A549 (cell line): ENCODE results near the gene TSPO2.

ENCODE experiments used
- CHD4 ChIP-seq: fragments of 200-600 bp; sonication (generic); IDR thresholded peaks from 2 replicates; pipeline ENCODE4 v1.6.1; 2016; ENCODE audit warnings: antibody characterized with exemption, mild to moderate bottlenecking, borderline replicate concordance
- HES2 ChIP-seq: fragments of >200 bp; sonication (Bioruptor Twin); formaldehyde crosslinking; IDR thresholded peaks from 2 replicates; pipeline ENCODE4 v1.6.1; 2016
- JUN ChIP-seq, 2 experiments: fragments of >200 bp; sonication (Bioruptor Twin); formaldehyde crosslinking; IDR thresholded peaks; 2 replicates in 1 of 2; 3 replicates in 1 of 2; pipeline ENCODE4 v1.6.1; 2016 to 2017
- MAFK ChIP-seq: fragments of 450-650 bp; IDR thresholded peaks from 2 replicates; pipeline ENCODE4 v1.6.1; 2014; ENCODE audit not compliant: partially characterized antibody
- MYC ChIP-seq: IDR thresholded peaks from 2 replicates; pipeline ENCODE4 v1.6.1; 2012; ENCODE audit warnings: mild to moderate bottlenecking, inconsistent platforms, low read length, improper control_type of control experiment, borderline replicate concordance
- POLR2A ChIP-seq: IDR thresholded peaks from 2 replicates; pipeline ENCODE4 v1.6.1; 2012; ENCODE audit warnings: mild to moderate bottlenecking, low read length
- RAD21 ChIP-seq, 2 experiments: fragments of >200 bp in 1 of 2; sonication (Bioruptor Twin) in 1 of 2; formaldehyde crosslinking in 1 of 2; IDR thresholded peaks in 1 of 2; conservative IDR thresholded peaks in 1 of 2; 2 replicates in 1 of 2; 3 replicates in 1 of 2; pipeline ENCODE4 v1.6.1; 2012 to 2018; ENCODE audit warnings: inconsistent platforms in 1 of 2
- RARB ChIP-seq: fragments of 250-450 bp; sonication (Bioruptor Pico); IDR thresholded peaks from 2 replicates; pipeline ENCODE4 v1.8.0; 2021; ENCODE audit warnings: mild to moderate bottlenecking, moderate library complexity
- RNF2 ChIP-seq: fragments of 200-600 bp; sonication (generic); IDR thresholded peaks from 2 replicates; pipeline ENCODE4 v1.6.1; 2016; ENCODE audit warnings: low read depth, mild to moderate bottlenecking, antibody characterized with exemption, moderate library complexity, borderline replicate concordance
- SMC3 ChIP-seq: fragments of >200 bp; sonication (Bioruptor Twin); formaldehyde crosslinking; IDR thresholded peaks from 3 replicates; pipeline ENCODE4 v1.6.1; 2018; ENCODE audit warnings: inconsistent platforms
- TF ChIP-seq, protein P1 (sequence below): fragments of >200 bp; sonication (Bioruptor Twin); formaldehyde crosslinking; IDR thresholded peaks from 3 replicates; pipeline ENCODE4 v1.5.1; 2016
- TF ChIP-seq, protein P2 (sequence below): fragments of 450-650 bp; IDR thresholded peaks from 2 replicates; pipeline ENCODE4 v1.6.1; 2014; ENCODE audit warnings: antibody characterized with exemption
- TF ChIP-seq, protein P3 (sequence below): fragments of 200-600 bp; sonication (generic); IDR thresholded peaks from 2 replicates; pipeline ENCODE4 v1.6.1; 2016; ENCODE audit warnings: antibody characterized with exemption, mild to moderate bottlenecking, moderate library complexity
- TF ChIP-seq, protein P4 (sequence below): IDR thresholded peaks from 2 replicates; pipeline ENCODE4 v1.6.1; 2012

GRCh38 chr6:41085182-41085581 is 42.9 kb downstream of the TSPO2 start:
- TF ChIP-seq RNF2 (no peak), MAFK (no peak), MYC (no peak), RAD21 (conservative IDR thresholded peaks at IDR 0.05 in 1 of 2, IDR thresholded peaks at IDR 0.05 in 1 of 2) (no peak), SMC3 (no peak), RARB (CRISPR knock-in tag) (no peak), POLR2A (no peak), HES2 (no peak), JUN (IDR thresholded peaks at IDR 0.05) (no peak), CHD4 (no peak)
- TF ChIP-seq, protein P1, sequence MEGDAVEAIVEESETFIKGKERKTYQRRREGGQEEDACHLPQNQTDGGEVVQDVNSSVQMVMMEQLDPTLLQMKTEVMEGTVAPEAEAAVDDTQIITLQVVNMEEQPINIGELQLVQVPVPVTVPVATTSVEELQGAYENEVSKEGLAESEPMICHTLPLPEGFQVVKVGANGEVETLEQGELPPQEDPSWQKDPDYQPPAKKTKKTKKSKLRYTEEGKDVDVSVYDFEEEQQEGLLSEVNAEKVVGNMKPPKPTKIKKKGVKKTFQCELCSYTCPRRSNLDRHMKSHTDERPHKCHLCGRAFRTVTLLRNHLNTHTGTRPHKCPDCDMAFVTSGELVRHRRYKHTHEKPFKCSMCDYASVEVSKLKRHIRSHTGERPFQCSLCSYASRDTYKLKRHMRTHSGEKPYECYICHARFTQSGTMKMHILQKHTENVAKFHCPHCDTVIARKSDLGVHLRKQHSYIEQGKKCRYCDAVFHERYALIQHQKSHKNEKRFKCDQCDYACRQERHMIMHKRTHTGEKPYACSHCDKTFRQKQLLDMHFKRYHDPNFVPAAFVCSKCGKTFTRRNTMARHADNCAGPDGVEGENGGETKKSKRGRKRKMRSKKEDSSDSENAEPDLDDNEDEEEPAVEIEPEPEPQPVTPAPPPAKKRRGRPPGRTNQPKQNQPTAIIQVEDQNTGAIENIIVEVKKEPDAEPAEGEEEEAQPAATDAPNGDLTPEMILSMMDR = no peak
- TF ChIP-seq, protein P2, sequence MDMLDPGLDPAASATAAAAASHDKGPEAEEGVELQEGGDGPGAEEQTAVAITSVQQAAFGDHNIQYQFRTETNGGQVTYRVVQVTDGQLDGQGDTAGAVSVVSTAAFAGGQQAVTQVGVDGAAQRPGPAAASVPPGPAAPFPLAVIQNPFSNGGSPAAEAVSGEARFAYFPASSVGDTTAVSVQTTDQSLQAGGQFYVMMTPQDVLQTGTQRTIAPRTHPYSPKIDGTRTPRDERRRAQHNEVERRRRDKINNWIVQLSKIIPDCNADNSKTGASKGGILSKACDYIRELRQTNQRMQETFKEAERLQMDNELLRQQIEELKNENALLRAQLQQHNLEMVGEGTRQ = no peak
- TF ChIP-seq, protein P3, sequence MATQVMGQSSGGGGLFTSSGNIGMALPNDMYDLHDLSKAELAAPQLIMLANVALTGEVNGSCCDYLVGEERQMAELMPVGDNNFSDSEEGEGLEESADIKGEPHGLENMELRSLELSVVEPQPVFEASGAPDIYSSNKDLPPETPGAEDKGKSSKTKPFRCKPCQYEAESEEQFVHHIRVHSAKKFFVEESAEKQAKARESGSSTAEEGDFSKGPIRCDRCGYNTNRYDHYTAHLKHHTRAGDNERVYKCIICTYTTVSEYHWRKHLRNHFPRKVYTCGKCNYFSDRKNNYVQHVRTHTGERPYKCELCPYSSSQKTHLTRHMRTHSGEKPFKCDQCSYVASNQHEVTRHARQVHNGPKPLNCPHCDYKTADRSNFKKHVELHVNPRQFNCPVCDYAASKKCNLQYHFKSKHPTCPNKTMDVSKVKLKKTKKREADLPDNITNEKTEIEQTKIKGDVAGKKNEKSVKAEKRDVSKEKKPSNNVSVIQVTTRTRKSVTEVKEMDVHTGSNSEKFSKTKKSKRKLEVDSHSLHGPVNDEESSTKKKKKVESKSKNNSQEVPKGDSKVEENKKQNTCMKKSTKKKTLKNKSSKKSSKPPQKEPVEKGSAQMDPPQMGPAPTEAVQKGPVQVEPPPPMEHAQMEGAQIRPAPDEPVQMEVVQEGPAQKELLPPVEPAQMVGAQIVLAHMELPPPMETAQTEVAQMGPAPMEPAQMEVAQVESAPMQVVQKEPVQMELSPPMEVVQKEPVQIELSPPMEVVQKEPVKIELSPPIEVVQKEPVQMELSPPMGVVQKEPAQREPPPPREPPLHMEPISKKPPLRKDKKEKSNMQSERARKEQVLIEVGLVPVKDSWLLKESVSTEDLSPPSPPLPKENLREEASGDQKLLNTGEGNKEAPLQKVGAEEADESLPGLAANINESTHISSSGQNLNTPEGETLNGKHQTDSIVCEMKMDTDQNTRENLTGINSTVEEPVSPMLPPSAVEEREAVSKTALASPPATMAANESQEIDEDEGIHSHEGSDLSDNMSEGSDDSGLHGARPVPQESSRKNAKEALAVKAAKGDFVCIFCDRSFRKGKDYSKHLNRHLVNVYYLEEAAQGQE = no peak
- TF ChIP-seq, protein P4, sequence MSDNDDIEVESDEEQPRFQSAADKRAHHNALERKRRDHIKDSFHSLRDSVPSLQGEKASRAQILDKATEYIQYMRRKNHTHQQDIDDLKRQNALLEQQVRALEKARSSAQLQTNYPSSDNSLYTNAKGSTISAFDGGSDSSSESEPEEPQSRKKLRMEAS = no peak
